Brain pericyte (primary cell): ENCODE measurements around the gene BOLA2B.

Source experiments
- DNase-seq: peaks from one replicate; pipeline ENCODE4 v3.0.0-alpha.2; 2012; ENCODE audit warnings: low read depth, low spot score

The BOLA2B gene

DNA sequence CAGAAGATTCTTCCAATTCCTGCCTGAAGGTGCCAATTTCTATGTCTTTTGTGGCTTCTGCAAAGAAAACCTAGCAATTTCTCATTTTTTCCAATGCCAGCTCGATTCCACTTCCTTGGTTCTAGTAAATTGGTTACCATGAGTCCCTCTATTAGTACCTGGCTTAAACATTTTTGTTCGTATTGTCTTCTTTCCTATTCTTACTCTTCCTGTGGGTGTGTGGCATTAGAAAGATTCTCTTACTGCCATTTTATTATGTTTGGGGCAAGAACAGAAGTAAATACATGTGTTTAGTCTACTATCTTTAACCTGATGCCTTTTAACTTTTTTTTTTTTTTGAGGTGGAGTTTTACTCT lies 50.1 kb downstream of the BOLA2B start:
- no peak for DNase-seq
